Gastroesophageal sphincter (tissue), 4 donors: Measurements from ENCODE around the gene GABARAPL2. TPM values are rescaled to one million over a fixed set of nuclear protein-coding genes. Genes with fewer than 3 reads are reported as not detected.

Experiments used
- ATAC-seq: fragments of 150-250 bp; one replicate; pipeline ENCODE4 v1.9.1; 2016; ENCODE audit warnings: mild to moderate bottlenecking, moderate library complexity
- H3K27ac ChIP-seq, 4 donors: fragments of 200-600 bp; sonication (generic) in 3 of 4; 1 replicate in 3 of 4; 2 replicates in 1 of 4; pipeline ENCODE4 v1.5.1; 2016 to 2019
- H3K27me3 ChIP-seq: fragments of 200-600 bp; sonication (generic); one replicate; pipeline ENCODE4 v1.5.1; 2019
- H3K36me3 ChIP-seq, 2 donors: fragments of 200-600 bp; sonication (generic); one replicate each; pipeline ENCODE4 v1.5.1; 2019; ENCODE audit warnings: control low read depth in 1 of 2
- H3K4me1 ChIP-seq, 3 donors: fragments of 200-600 bp; sonication (generic); 1 replicate in 2 of 3; 2 replicates in 1 of 3; pipeline ENCODE4 v1.5.1; 2016 to 2019; ENCODE audit warnings: control low read depth in 2 of 3
- H3K4me3 ChIP-seq, 2 donors: fragments of 200-600 bp; sonication (generic); one replicate each; pipeline ENCODE4 v1.5.1; 2019; ENCODE audit warnings: mild to moderate bottlenecking in 1 of 2, moderate library complexity in 1 of 2
- H3K9me3 ChIP-seq, 3 donors: fragments of 200-600 bp; sonication (generic); one replicate each; pipeline ENCODE4 v1.5.1; 2017 to 2019; ENCODE audit warnings: control low read depth in 2 of 3
- CTCF ChIP-seq, 4 experiments: fragments of 200-600 bp in 2 of 4; fragments of 450-650 bp in 2 of 4; sonication (generic) in 1 of 4; IDR thresholded peaks; one replicate each; pipeline ENCODE4 v1.5.1; 2017 to 2019; ENCODE audit warnings: antibody characterized with exemption in 4 of 4, mild to moderate bottlenecking in 2 of 4, moderate library complexity in 2 of 4
- EP300 ChIP-seq: sonication (generic); formaldehyde crosslinking; IDR thresholded peaks from one replicate; pipeline ENCODE4 v1.6.1; 2017; ENCODE audit warnings: antibody characterized with exemption, mild to moderate bottlenecking
- POLR2A ChIP-seq, 2 donors: fragments of 450-650 bp; IDR thresholded peaks; one replicate each; pipeline ENCODE4 v1.6.1; 2017; ENCODE audit warnings: antibody characterized with exemption in 2 of 2, mild to moderate bottlenecking in 2 of 2, moderate library complexity in 1 of 2
- POLR2AphosphoS5 ChIP-seq: sonication (generic); formaldehyde crosslinking; IDR thresholded peaks from one replicate; pipeline ENCODE4 v1.6.1; 2017; ENCODE audit warnings: antibody characterized with exemption
- WGBS, 2 donors: methylation state at CpG; one replicate each; pipeline ENCODE4 v1.1.5; 2018; ENCODE audit warnings: low coverage in 1 of 2; 5-methylcytosine and 5-hydroxymethylcytosine counted together
- total RNA-seq, 4 donors: library from RNA; depleted of rRNA; stranded (reverse); fragments of >200 nt; gene quantifications; one replicate each; pipeline ENCODE4 v1.1.0, GENCODE V29; 2016

GABARAPL2 gene
- total RNA-seq, 4 donors from 2014 or later = 87.4 to 118 (median 92.0) TPM

GRCh38 chr16:75529056-75529905 lies 36.9 kb upstream of the GABARAPL2 start:
- Histone ChIP-seq H3K36me3 (no peaks in the 10 kb centered on the region), H3K4me1 (no peaks in the 10 kb centered on the region), H3K9me3 (no peaks in the 10 kb centered on the region), H3K27me3 (no peaks in the 10 kb centered on the region), H3K27ac (no peak overlapping the region), H3K4me3 (no peak overlapping the region)
- no peak for ATAC-seq
- WGBS, 2 donors = 80 to 90% methylated on average over 7 to 17 of the region's 81 CpGs
- TF ChIP-seq POLR2AphosphoS5 = no peak
- TF ChIP-seq CTCF (IDR thresholded peaks at IDR 0.05) = no peak

GRCh38 chr16:75529959-75530358 lies 36.2 kb upstream of the GABARAPL2 start:
- no peak overlapping the region for H3K4me3 ChIP-seq
- no peak for ATAC-seq
- no peaks in the 10 kb centered on the region for H3K4me1 ChIP-seq
- no peak overlapping the region for H3K27ac ChIP-seq
- WGBS, 2 donors = 96% methylated on average over 15 of the region's 29 CpGs; no CpG with 5 or more reads in 1 of the 2 donors
- TF ChIP-seq CTCF (IDR thresholded peaks at IDR 0.05) (no peak), POLR2A (IDR thresholded peaks at IDR 0.05) (no peak), POLR2AphosphoS5 (no peak), EP300 (no peak)
- H3K36me3 ChIP-seq = no peaks in the 10 kb centered on the region
- H3K9me3 ChIP-seq = no peaks in the 10 kb centered on the region
- H3K27me3 ChIP-seq = no peaks in the 10 kb centered on the region

GRCh38 chr16:75532142-75532765 lies 33.9 kb upstream of the GABARAPL2 start:
- Histone ChIP-seq H3K9me3 (no peaks in the 10 kb centered on the region), H3K4me1 (no peaks in the 10 kb centered on the region), H3K36me3 (no peaks in the 10 kb centered on the region), H3K27me3 (no peaks in the 10 kb centered on the region), H3K4me3 (no peak overlapping the region), H3K27ac (no peak overlapping the region)
- no peak for TF ChIP-seq POLR2AphosphoS5
- TF ChIP-seq EP300 = no peak
- TF ChIP-seq CTCF (IDR thresholded peaks at IDR 0.05) = no peak
- TF ChIP-seq POLR2A (IDR thresholded peaks at IDR 0.05) = no peak
- ATAC-seq = no peak
- 60% methylated on average over 3 of the region's 8 CpGs; no CpG with 5 or more reads in 1 of the 2 donors for WGBS, 2 donors

- H3K4me1 ChIP-seq = no peaks in the 10 kb centered on the region
- WGBS, 2 donors = 80 to 90% methylated on average over 1 to 2 of the region's 2 CpGs
- H3K27me3 ChIP-seq = no peaks in the 10 kb centered on the region
- H3K27ac ChIP-seq = no peak overlapping the region
- H3K4me3 ChIP-seq = no peak overlapping the region
- no peaks in the 10 kb centered on the region for H3K36me3 ChIP-seq
- no peaks in the 10 kb centered on the region for H3K9me3 ChIP-seq
- no peak for ATAC-seq
- no peak for TF ChIP-seq POLR2AphosphoS5
- TF ChIP-seq POLR2A (IDR thresholded peaks at IDR 0.05) = no peak
- no peak for TF ChIP-seq CTCF (IDR thresholded peaks at IDR 0.05)
- TF ChIP-seq EP300 = no peak
Measured at GRCh38 chr16:75532791-75533190, 33.4 kb upstream of the GABARAPL2 start.
